A673 (cell line): ENCODE data around the gene XBP1. TPM values are rescaled to one million over a fixed set of nuclear protein-coding genes. Genes with fewer than 3 reads are reported as not detected.
"Not testable (repeated sequence)": the region's sequence is repeated elsewhere in the genome, so short reads cannot be mapped to it uniquely, and the experiment has no call there.

Experiments used
- BruUV-seq: library from RNA; stranded (reverse); fragments of 400-500 nt; replicated peaks from 2 replicates; lab custom pipeline; 2021; lab: Mats Ljungman, UMichigan
- CTCF ChIA-PET: fragments of 300-600 bp; sonication (Branson Sonifier 250); formaldehyde crosslinking; loops from one replicate; lab custom pipeline; 2022; ENCODE audit warnings: antibody characterized with exemption; lab: Charles Lee
- POLR2A ChIA-PET: fragments of 300-600 bp; sonication (Branson Sonifier 250); formaldehyde crosslinking; loops from one replicate; lab custom pipeline; 2022; ENCODE audit warnings: antibody characterized with exemption; ENCODE audit not compliant: low non-redundant PET; lab: Charles Lee
- DNase-seq: peaks from one replicate; pipeline ENCODE4 v3.0.0-alpha.2; 2015; ENCODE audit warnings: low spot score
- H3K27ac ChIP-seq: fragments of 200-600 bp; sonication (generic); 2 replicates; pipeline ENCODE4 v1.5.1; 2016; ENCODE audit warnings: mixed run types, low read depth, mild to moderate bottlenecking, mixed read lengths, antibody characterized with exemption, low read length; ENCODE audit not compliant: poor library complexity, severe bottlenecking
- H3K27me3 ChIP-seq: fragments of 200-600 bp; sonication (generic); replicated peaks from 2 replicates; pipeline ENCODE4 v1.6.1; 2017; ENCODE audit warnings: mixed run types, low read depth, mild to moderate bottlenecking, mixed read lengths, antibody characterized with exemption, low read length; ENCODE audit not compliant: insufficient read depth, poor library complexity
- H3K36me3 ChIP-seq: fragments of 200-600 bp; sonication (generic); 2 replicates; pipeline ENCODE4 v1.6.1; 2016; ENCODE audit warnings: mixed run types, mild to moderate bottlenecking, mixed read lengths, antibody characterized with exemption, low read length; ENCODE audit not compliant: insufficient read depth, poor library complexity, severe bottlenecking
- H3K4me1 ChIP-seq: fragments of 200-600 bp; sonication (generic); 2 replicates; pipeline ENCODE4 v1.6.1; 2017; ENCODE audit warnings: mixed run types, mild to moderate bottlenecking, mixed read lengths, antibody characterized with exemption, low read length; ENCODE audit not compliant: insufficient read depth, poor library complexity, severe bottlenecking
- H3K4me3 ChIP-seq: fragments of 200-600 bp; sonication (generic); 2 replicates; pipeline ENCODE4 v1.5.1; 2016; ENCODE audit warnings: low read depth, mixed run types, mild to moderate bottlenecking, mixed read lengths, low read length; ENCODE audit not compliant: poor library complexity, severe bottlenecking
- H3K9me3 ChIP-seq: fragments of 200-600 bp; sonication (generic); 2 replicates; pipeline ENCODE4 v1.6.1; 2016; ENCODE audit warnings: mixed run types, low read depth, mild to moderate bottlenecking, mixed read lengths, antibody characterized with exemption, low read length; ENCODE audit not compliant: poor library complexity, severe bottlenecking
- EZH2 ChIP-seq: fragments of 200-600 bp; sonication (generic); IDR thresholded peaks from 2 replicates; pipeline ENCODE4 v1.6.1; 2017; ENCODE audit warnings: borderline replicate concordance, low read depth, mild to moderate bottlenecking, mixed read lengths, antibody characterized with exemption, low read length; ENCODE audit not compliant: poor library complexity, severe bottlenecking
- intact Hi-C: fragments of 100-400 bp; cut with micrococcal nuclease; formaldehyde crosslinking; loops from one replicate; pipeline ENCODE4 v1.10.0; 2022; ENCODE audit not compliant: unreplicated experiment
- total RNA-seq: library from RNA; stranded (reverse); gene quantifications from 2 replicates; pipeline ENCODE4 v1.2.3, GENCODE V29; 2021
- TF ChIP-seq, protein P1 (sequence below): fragments of 300-800, 200-600 bp; sonication (generic); conservative IDR thresholded peaks from 2 replicates; pipeline ENCODE4 v1.5.1; 2017; ENCODE audit warnings: low read depth, mild to moderate bottlenecking, antibody characterized with exemption, low read length, moderate library complexity, mixed read lengths

The XBP1 gene
- total RNA-seq, 1 experiment from 2014 or later: 66.3 TPM

GRCh38 chr22:28761449-28761755 lies 39.0 kb downstream of the XBP1 start:
- DNase-seq: no peak
- ChIA-PET CTCF (no interaction called here), POLR2A (no interaction called here)
- intact Hi-C loops: no loop called here
- Histone ChIP-seq H3K9me3 (no peaks in the 10 kb centered on the region), H3K27ac (no peak overlapping the region), H3K27me3 (no peaks in the 10 kb centered on the region), H3K4me3 (no peak overlapping the region), H3K36me3 (no peaks in the 10 kb centered on the region), H3K4me1 (peaks cover 15% of the 10 kb centered on the region)
- TF ChIP-seq, protein P1, sequence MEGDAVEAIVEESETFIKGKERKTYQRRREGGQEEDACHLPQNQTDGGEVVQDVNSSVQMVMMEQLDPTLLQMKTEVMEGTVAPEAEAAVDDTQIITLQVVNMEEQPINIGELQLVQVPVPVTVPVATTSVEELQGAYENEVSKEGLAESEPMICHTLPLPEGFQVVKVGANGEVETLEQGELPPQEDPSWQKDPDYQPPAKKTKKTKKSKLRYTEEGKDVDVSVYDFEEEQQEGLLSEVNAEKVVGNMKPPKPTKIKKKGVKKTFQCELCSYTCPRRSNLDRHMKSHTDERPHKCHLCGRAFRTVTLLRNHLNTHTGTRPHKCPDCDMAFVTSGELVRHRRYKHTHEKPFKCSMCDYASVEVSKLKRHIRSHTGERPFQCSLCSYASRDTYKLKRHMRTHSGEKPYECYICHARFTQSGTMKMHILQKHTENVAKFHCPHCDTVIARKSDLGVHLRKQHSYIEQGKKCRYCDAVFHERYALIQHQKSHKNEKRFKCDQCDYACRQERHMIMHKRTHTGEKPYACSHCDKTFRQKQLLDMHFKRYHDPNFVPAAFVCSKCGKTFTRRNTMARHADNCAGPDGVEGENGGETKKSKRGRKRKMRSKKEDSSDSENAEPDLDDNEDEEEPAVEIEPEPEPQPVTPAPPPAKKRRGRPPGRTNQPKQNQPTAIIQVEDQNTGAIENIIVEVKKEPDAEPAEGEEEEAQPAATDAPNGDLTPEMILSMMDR: no peak
- TF ChIP-seq EZH2: no peak
- no TSS peak for BruUV-seq

GRCh38 chr22:28759861-28760560 lies 40.4 kb downstream of the XBP1 start:
- BruUV-seq: no TSS peak
- intact Hi-C loops: no loop called here
- Histone ChIP-seq H3K36me3 (no peaks in the 10 kb centered on the region), H3K4me3 (peak overlapping the region; percentile 7), H3K9me3 (no peaks in the 10 kb centered on the region), H3K27ac (peak overlapping the region; percentile 71), H3K4me1 (peaks cover 15% of the 10 kb centered on the region), H3K27me3 (no peaks in the 10 kb centered on the region)
- CTCF ChIA-PET: interaction anchor here (0.6 kb wide), 1 partner anchor 36 kb away, joined by 7 read pairs; no protein-coding TSS in a partner anchor
- no peak for TF ChIP-seq EZH2
- TF ChIP-seq, protein P1: no peak
- peak; percentile 80 for DNase-seq
- POLR2A ChIA-PET: no interaction called here

DNA sequence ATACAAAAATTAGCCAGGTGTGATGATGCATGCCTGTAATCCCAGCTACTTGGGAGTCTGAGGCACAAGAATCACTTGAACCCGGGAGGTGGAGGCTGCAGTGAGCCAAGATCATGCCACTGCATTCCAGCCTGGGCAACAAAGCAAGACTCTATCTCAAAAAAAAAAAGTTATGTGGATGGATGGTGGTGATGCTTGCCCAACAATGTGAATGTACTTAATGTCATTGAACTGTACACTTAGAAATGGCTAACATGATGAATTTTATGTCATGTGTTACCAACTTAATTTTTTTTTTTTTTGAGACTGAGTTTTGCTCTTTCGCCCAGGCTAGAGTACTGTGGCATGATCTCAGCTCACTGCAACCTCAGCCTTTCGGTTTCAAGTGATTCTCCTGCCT lies 45.9 kb downstream of the XBP1 start:
- H3K27me3 ChIP-seq, H3K4me1 ChIP-seq, H3K9me3 ChIP-seq, DNase-seq, BruUV-seq, intact Hi-C loops, H3K27ac ChIP-seq, H3K36me3 ChIP-seq, H3K4me3 ChIP-seq, CTCF ChIA-PET, POLR2A ChIA-PET: not testable (repeated sequence)

DNA sequence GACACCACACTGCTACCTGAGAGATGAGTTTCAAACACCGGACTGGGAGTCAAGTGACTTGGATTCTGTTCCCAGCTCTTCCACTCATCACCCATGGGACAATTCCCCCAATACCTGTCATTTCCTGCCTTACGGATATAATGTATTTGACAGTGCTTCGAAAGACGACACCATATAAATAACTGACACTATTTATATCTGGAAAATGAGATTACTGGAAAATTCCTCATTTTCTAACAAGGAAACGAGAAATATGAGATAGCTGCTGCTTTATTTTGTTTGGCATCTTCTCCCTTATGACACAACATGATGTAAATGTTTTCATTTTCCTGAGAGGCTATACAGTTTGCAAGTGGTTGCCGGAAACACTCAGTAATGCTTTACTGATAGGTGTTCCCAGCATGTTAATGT lies 49.9 kb downstream of the XBP1 start:
- no peak for DNase-seq
- ChIA-PET CTCF (no interaction called here), POLR2A (no interaction called here)
- H3K9me3 ChIP-seq: no peaks in the 10 kb centered on the region
- H3K4me3 ChIP-seq: no peak overlapping the region
- intact Hi-C loops: no loop called here
- TF ChIP-seq, protein P1: no peak
- no peak overlapping the region for H3K27ac ChIP-seq
- no TSS peak for BruUV-seq
- H3K4me1 ChIP-seq: no peaks in the 10 kb centered on the region
- H3K27me3 ChIP-seq: no peaks in the 10 kb centered on the region
- H3K36me3 ChIP-seq: peaks cover 23% of the 10 kb centered on the region
